ENCODE data around the gene FANCD2OS.

Gene FANCD2OS

GRCh38 chr3:10150987-10151386, 42.9 kb upstream of the FANCD2OS start:
- H3K36me3 ChIP-seq = peaks cover 72% of the 10 kb centered on the region
- H3K4me3 ChIP-seq (ENCODE audit: low read depth in 1 of 2, low read length in 1 of 2) = no peak overlapping the region
- TF ChIP-seq CTCF (IDR thresholded peaks at IDR 0.05) = no peak
- H3K27ac ChIP-seq = no peak overlapping the region
- H3K27me3 ChIP-seq = no peaks in the 10 kb centered on the region
- H3K9me3 ChIP-seq = no peaks in the 10 kb centered on the region
- peaks cover 7 to 15% of the 10 kb centered on the region in 2 experiments for H3K4me1 ChIP-seq (ENCODE audit: control insufficient read depth in 1 of 2, insufficient read depth in 1 of 2, low read depth in 1 of 2, low read length in 1 of 2)

- Histone ChIP-seq H3K4me3 (ENCODE audit: low read depth in 1 of 2, low read length in 1 of 2) (no peak overlapping the region), H3K27ac (peak overlapping the region; percentile 76), H3K9me3 (no peaks in the 10 kb centered on the region), H3K4me1 (ENCODE audit: control insufficient read depth in 1 of 2, insufficient read depth in 1 of 2, low read depth in 1 of 2, low read length in 1 of 2) (peaks cover 10 to 25% of the 10 kb centered on the region in 2 experiments), H3K27me3 (no peaks in the 10 kb centered on the region), H3K36me3 (peaks cover 59% of the 10 kb centered on the region)
- TF ChIP-seq CTCF (IDR thresholded peaks at IDR 0.05) = no peak
These were observed 41.2 kb upstream of the FANCD2OS start for GRCh38 chr3:10149226-10149625.

GRCh38 chr3:10145685-10146084, 37.6 kb upstream of the FANCD2OS start:
- Histone ChIP-seq H3K4me1 (ENCODE audit: control insufficient read depth in 1 of 2, insufficient read depth in 1 of 2, low read depth in 1 of 2, low read length in 1 of 2) (peaks cover 38 to 49% of the 10 kb centered on the region in 2 experiments), H3K4me3 (ENCODE audit: low read depth in 1 of 2, low read length in 1 of 2) (no peak overlapping the region), H3K9me3 (no peaks in the 10 kb centered on the region), H3K27ac (peak overlapping the region; percentile 55), H3K27me3 (no peaks in the 10 kb centered on the region), H3K36me3 (peaks cover 27% of the 10 kb centered on the region)
- TF ChIP-seq CTCF (IDR thresholded peaks at IDR 0.05) = no peak

- Histone ChIP-seq H3K4me3 (ENCODE audit: low read depth in 1 of 2, low read length in 1 of 2) (peak overlapping the region; percentile 87 to 90), H3K4me1 (ENCODE audit: control insufficient read depth in 1 of 2, insufficient read depth in 1 of 2, low read depth in 1 of 2, low read length in 1 of 2) (peaks cover 30 to 39% of the 10 kb centered on the region in 2 experiments)
These were observed 34.9 kb upstream of the FANCD2OS start for GRCh38 chr3:10142707-10143560.

GRCh38 chr3:10140996-10141546, 33.0 kb upstream of the FANCD2OS start:
- Histone ChIP-seq H3K27me3 (no peaks in the 10 kb centered on the region), H3K4me3 (ENCODE audit: low read depth in 1 of 2, low read length in 1 of 2) (peak overlapping the region; percentile 87 to 90), H3K9me3 (no peaks in the 10 kb centered on the region), H3K27ac (peak overlapping the region; percentile 98), H3K36me3 (no peaks in the 10 kb centered on the region), H3K4me1 (ENCODE audit: control insufficient read depth in 1 of 2, insufficient read depth in 1 of 2, low read depth in 1 of 2, low read length in 1 of 2) (peaks cover 30 to 34% of the 10 kb centered on the region in 2 experiments)
- TF ChIP-seq CTCF (IDR thresholded peaks at IDR 0.05) = no peak

More at GRCh38 chr3:10142707-10143560, 34.9 kb upstream of the FANCD2OS start:
- no peak for TF ChIP-seq CTCF (IDR thresholded peaks at IDR 0.05)
- Histone ChIP-seq H3K9me3 (no peaks in the 10 kb centered on the region), H3K36me3 (peaks cover 13% of the 10 kb centered on the region), H3K27ac (peak overlapping the region; percentile 98), H3K27me3 (no peaks in the 10 kb centered on the region)

Data from neutrophil (primary cell).